Activated T-cell treated with anti-CD3 and anti-CD28 coated beads, Interleukin-2, amount 50 U/mL, for 24 hours (primary cell): ENCODE measurements around the gene SYAP1.
"Not testable (repeated sequence)": the region's sequence is repeated elsewhere in the genome, so short reads cannot be mapped to it uniquely, and the experiment has no call there.

Source experiments
- DNase-seq: peaks from one replicate; pipeline ENCODE4 v3.0.0-alpha.2; 2020
- H3K27ac Mint-ChIP-seq: 2 replicates; pipeline ENCODE4 v1.8.0; 2020; ENCODE audit warnings: mild to moderate bottlenecking, mixed read lengths
- H3K27me3 Mint-ChIP-seq: 2 replicates; pipeline ENCODE4 v1.8.0; 2020; ENCODE audit warnings: mixed read lengths
- H3K36me3 Mint-ChIP-seq: 2 replicates; pipeline ENCODE4 v1.8.0; 2020; ENCODE audit warnings: low read depth, mixed read lengths
- H3K4me1 Mint-ChIP-seq: 2 replicates; pipeline ENCODE4 v1.8.0; 2020; ENCODE audit warnings: low read depth, mixed read lengths
- H3K4me3 Mint-ChIP-seq: 2 replicates; pipeline ENCODE4 v1.8.0; 2020; ENCODE audit warnings: mild to moderate bottlenecking, moderate library complexity, mixed read lengths
- H3K9me3 Mint-ChIP-seq: 2 replicates; pipeline ENCODE4 v1.8.0; 2020; ENCODE audit warnings: mixed read lengths

SYAP1 gene

GRCh38 chrX:16778993-16779392, 59.6 kb downstream of the SYAP1 start:
- H3K27ac Mint-ChIP-seq, result no peak overlapping the region
- DNase-seq, result no peak

GRCh38 chrX:16779815-16780214, 60.4 kb downstream of the SYAP1 start:
- H3K27me3 Mint-ChIP-seq, result peaks cover 12% of the 10 kb centered on the region
- H3K4me3 Mint-ChIP-seq, DNase-seq, H3K27ac Mint-ChIP-seq, H3K9me3 Mint-ChIP-seq, H3K4me1 Mint-ChIP-seq, H3K36me3 Mint-ChIP-seq: not testable (repeated sequence)

More at GRCh38 chrX:16778993-16779392, 59.6 kb downstream of the SYAP1 start:
- H3K4me3 Mint-ChIP-seq, result no peak overlapping the region
- H3K36me3 Mint-ChIP-seq, result no peaks in the 10 kb centered on the region
- H3K27me3 Mint-ChIP-seq, result peaks cover 12% of the 10 kb centered on the region
- H3K4me1 Mint-ChIP-seq, result no peaks in the 10 kb centered on the region
- no peaks in the 10 kb centered on the region for H3K9me3 Mint-ChIP-seq

- Mint-ChIP-seq H3K27me3 (peaks cover 12% of the 10 kb centered on the region), H3K9me3 (no peaks in the 10 kb centered on the region), H3K27ac (no peak overlapping the region), H3K36me3 (peaks cover 16% of the 10 kb centered on the region), H3K4me3 (no peak overlapping the region), H3K4me1 (peaks cover 21% of the 10 kb centered on the region)
- DNase-seq, result no peak
Observed at GRCh38 chrX:16783452-16783851, 64.0 kb downstream of the SYAP1 start.

- H3K36me3 Mint-ChIP-seq, result peaks cover 16% of the 10 kb centered on the region
- H3K4me3 Mint-ChIP-seq, DNase-seq, H3K9me3 Mint-ChIP-seq, H3K27me3 Mint-ChIP-seq, H3K27ac Mint-ChIP-seq: not testable (repeated sequence)
- peaks cover 23% of the 10 kb centered on the region for H3K4me1 Mint-ChIP-seq
Observed at GRCh38 chrX:16784440-16784839, 65.0 kb downstream of the SYAP1 start.

- no peak for DNase-seq
- peaks cover 4% of the 10 kb centered on the region for H3K27me3 Mint-ChIP-seq
- H3K36me3 Mint-ChIP-seq, result peaks cover 25% of the 10 kb centered on the region
- no peaks in the 10 kb centered on the region for H3K9me3 Mint-ChIP-seq
- H3K27ac Mint-ChIP-seq, result peak overlapping the region; percentile 84
- H3K4me3 Mint-ChIP-seq, result peak overlapping the region; percentile 86
- H3K4me1 Mint-ChIP-seq, result peaks cover 28% of the 10 kb centered on the region
Observed at GRCh38 chrX:16785247-16786138, 66.1 kb downstream of the SYAP1 start.

- peak within 1 kb of the TSS; percentile 87 for H3K27ac Mint-ChIP-seq
- H3K36me3 Mint-ChIP-seq, result peaks cover 32% of the 10 kb centered on the region
- DNase-seq, result peak; percentile 99
- H3K4me1 Mint-ChIP-seq, result peaks cover 36% of the 10 kb centered on the region
- no peaks in the 10 kb centered on the region for H3K27me3 Mint-ChIP-seq
- no peaks in the 10 kb centered on the region for H3K9me3 Mint-ChIP-seq
- H3K4me3 Mint-ChIP-seq, result peak within 1 kb of the TSS; percentile 86
Observed at GRCh38 chrX:16786139-16786790, 66.9 kb downstream of the SYAP1 start, which contains the start of gene TXLNG. Gene TXLNG, plus strand, starts transcription at chrX:16786466. Its CDS starts 22 bp downstream, at chrX:16786488.

GRCh38 chrX:16786791-16787735, 67.7 kb downstream of the SYAP1 start:
- H3K36me3 Mint-ChIP-seq, result peaks cover 37% of the 10 kb centered on the region
- H3K4me1 Mint-ChIP-seq, result peaks cover 39% of the 10 kb centered on the region
- H3K27me3 Mint-ChIP-seq, result no peaks in the 10 kb centered on the region
- peak overlapping the region; percentile 86 for H3K4me3 Mint-ChIP-seq
- H3K9me3 Mint-ChIP-seq, result no peaks in the 10 kb centered on the region
- DNase-seq, result peak; percentile 73
- peak overlapping the region; percentile 87 for H3K27ac Mint-ChIP-seq

GRCh38 chrX:16788477-16788876, 69.1 kb downstream of the SYAP1 start:
- DNase-seq, result no peak
- H3K36me3 Mint-ChIP-seq, result peaks cover 46% of the 10 kb centered on the region

GRCh38 chrX:16796298-16796697, 76.9 kb downstream of the SYAP1 start:
- Mint-ChIP-seq H3K9me3 (no peaks in the 10 kb centered on the region), H3K4me3 (no peak overlapping the region), H3K36me3 (peaks cover 72% of the 10 kb centered on the region), H3K27me3 (no peaks in the 10 kb centered on the region), H3K27ac (no peak overlapping the region), H3K4me1 (peaks cover 33% of the 10 kb centered on the region)
- no peak for DNase-seq

More at GRCh38 chrX:16788477-16788876, 69.1 kb downstream of the SYAP1 start:
- no peaks in the 10 kb centered on the region for H3K9me3 Mint-ChIP-seq
- H3K27ac Mint-ChIP-seq, result no peak overlapping the region
- peak overlapping the region; percentile 85 for H3K4me3 Mint-ChIP-seq
- H3K27me3 Mint-ChIP-seq, result no peaks in the 10 kb centered on the region
- H3K4me1 Mint-ChIP-seq, result peaks cover 43% of the 10 kb centered on the region

GRCh38 chrX:16797358-16797757, 77.9 kb downstream of the SYAP1 start:
- no peak overlapping the region for H3K4me3 Mint-ChIP-seq
- DNase-seq, result no peak
- H3K4me1 Mint-ChIP-seq, result peaks cover 27% of the 10 kb centered on the region
- no peaks in the 10 kb centered on the region for H3K27me3 Mint-ChIP-seq
- H3K36me3 Mint-ChIP-seq, result peaks cover 72% of the 10 kb centered on the region
- no peaks in the 10 kb centered on the region for H3K9me3 Mint-ChIP-seq
- peak overlapping the region; percentile 29 for H3K27ac Mint-ChIP-seq

GRCh38 chrX:16797841-16798240, 78.4 kb downstream of the SYAP1 start:
- no peak overlapping the region for H3K4me3 Mint-ChIP-seq
- no peaks in the 10 kb centered on the region for H3K9me3 Mint-ChIP-seq
- peaks cover 29% of the 10 kb centered on the region for H3K4me1 Mint-ChIP-seq
- peaks cover 75% of the 10 kb centered on the region for H3K36me3 Mint-ChIP-seq
- no peaks in the 10 kb centered on the region for H3K27me3 Mint-ChIP-seq
- no peak overlapping the region for H3K27ac Mint-ChIP-seq
- DNase-seq, result no peak

GRCh38 chrX:16804923-16805464, 85.6 kb downstream of the SYAP1 start:
- H3K36me3 Mint-ChIP-seq, result peaks cover 61% of the 10 kb centered on the region
- no peaks in the 10 kb centered on the region for H3K9me3 Mint-ChIP-seq
- no peak overlapping the region for H3K4me3 Mint-ChIP-seq
- no peak for DNase-seq
- H3K4me1 Mint-ChIP-seq, result peaks cover 38% of the 10 kb centered on the region
- H3K27ac Mint-ChIP-seq, result no peak overlapping the region
- no peaks in the 10 kb centered on the region for H3K27me3 Mint-ChIP-seq

GRCh38 chrX:16807548-16807947, 88.1 kb downstream of the SYAP1 start:
- Mint-ChIP-seq H3K27me3 (no peaks in the 10 kb centered on the region), H3K9me3 (no peaks in the 10 kb centered on the region), H3K4me1 (peaks cover 33% of the 10 kb centered on the region), H3K4me3 (no peak overlapping the region), H3K27ac (no peak overlapping the region), H3K36me3 (peaks cover 63% of the 10 kb centered on the region)
- no peak for DNase-seq
